GM21360 (cell line): ENCODE measurements around the gene SF3B5.
"Not testable (repeated sequence)": the region's sequence is repeated elsewhere in the genome, so short reads cannot be mapped to it uniquely, and the experiment has no call there.

ENCODE experiments used
- ATAC-seq: cut with Tn5 transposase; IDR thresholded peaks from one replicate; pipeline ENCODE4 v1.9.1; 2021; ENCODE audit warnings: mild to moderate bottlenecking, moderate library complexity; ENCODE audit not compliant: unreplicated experiment

SF3B5 gene

DNA sequence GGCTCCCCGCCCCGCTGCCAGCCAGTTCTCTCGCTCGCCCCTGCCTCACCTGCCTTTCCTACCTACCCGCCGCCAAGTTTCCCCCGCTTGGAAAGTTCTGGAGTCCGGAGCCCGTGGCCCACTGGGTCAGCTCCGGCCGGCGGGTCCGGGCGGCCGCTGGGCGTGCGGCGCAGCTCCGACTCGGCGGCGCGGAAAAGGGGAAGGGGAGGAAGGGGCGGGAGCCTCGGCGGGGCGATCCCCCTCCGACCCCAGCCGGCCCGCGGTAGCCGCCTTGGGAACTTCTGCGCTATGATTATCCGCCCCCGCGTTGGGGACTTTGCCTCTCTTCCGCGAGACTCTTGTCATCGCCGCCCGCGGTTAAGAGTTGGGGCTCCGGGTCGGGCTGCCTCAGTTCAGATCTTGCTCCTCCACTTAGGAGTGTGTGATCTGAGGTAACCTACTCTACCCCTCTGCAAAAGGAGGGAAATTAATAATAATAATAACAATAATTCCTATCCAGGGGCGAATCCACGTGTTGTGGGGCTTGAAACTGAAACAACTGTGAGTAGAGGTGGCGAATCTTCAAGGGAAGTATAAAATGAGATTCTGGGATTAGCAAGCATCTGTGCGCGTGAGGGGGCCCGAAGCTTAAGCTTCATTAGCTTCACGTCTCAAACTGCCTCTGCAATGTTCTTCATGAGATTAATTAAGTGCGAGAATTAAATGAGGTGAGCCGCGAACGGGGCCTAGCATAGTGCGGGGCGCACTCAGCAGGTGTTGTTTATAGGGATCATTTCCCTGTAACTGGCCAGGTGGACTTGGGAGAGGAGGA is 30.8 kb downstream of the SF3B5 start:
- peak; percentile 19 for ATAC-seq

DNA sequence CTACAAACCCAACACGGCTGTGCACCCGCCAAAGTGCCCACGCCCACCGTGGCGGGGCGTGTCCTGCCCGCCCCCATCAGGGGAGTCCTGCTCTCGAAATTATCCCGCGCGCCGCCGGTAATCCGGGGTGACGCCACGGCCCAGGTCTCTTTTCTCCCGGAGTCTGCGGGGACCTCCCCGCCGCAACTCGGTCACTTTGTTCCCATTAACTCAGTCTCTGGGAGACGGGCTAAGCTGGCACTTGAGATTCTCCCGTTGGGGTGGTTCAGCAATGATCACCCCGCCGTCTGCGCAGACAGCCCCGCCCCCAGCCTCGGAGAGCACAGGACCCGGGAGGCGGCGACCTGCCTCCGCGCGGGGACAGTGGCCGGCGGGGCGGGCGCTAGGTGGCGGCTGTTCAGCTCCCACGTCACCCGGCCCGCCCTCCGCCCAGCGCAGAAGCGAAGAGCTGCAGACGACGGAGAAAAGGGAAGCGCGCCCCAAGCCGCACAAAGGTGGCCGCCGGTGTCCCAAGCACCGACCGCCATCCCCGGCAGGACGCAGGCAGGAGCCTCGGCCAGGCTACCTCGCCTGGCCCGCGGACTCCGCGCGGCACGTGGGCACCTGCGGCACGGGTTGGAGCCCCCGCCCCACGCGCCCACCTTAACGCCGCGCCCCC is 31.5 kb downstream of the SF3B5 start:
- ATAC-seq = peak; percentile 82

DNA sequence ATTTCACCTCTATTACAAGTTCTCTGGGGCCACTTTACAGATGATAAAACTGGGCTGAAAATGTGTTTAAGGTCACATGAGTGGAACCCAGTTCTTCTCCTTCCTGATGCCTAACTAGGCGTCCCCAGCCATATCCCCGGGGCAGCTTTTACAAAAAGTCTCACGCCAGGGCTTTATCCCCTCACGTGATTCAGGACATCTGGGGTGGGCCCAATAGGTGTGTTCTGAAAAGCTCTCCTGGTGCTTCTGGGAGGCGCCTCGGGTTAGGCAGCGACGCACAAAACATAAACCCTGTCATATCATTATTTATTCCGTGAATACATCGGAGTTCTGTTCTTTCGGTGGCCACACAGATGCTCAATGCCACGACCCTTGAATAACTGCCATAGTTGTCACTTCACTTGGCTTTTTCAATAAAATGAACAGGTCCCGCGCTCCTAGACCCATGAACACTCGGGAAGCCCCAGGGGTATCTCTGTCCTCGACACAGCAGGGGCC is 32.1 kb downstream of the SF3B5 start:
- ATAC-seq = peak; percentile 0

DNA sequence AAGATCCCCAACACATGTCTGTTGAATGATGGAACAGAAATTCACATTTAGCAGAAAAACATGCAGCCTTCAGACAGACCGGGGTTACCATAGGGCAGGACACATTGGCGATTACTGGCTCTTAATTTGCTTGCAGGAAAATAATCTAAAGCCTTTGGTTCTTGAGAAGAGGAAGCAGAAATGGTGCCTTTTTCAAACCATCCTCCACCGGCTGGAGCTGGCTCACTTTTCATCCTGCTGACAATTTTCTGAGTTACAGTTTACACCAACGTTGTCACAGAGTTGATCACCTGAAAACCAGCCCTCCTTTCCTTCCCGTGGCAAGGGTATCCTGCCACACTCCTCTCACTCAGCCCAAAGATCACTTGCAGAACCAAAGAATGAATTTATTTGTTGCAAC is 32.6 kb downstream of the SF3B5 start:
- no peak for ATAC-seq

DNA sequence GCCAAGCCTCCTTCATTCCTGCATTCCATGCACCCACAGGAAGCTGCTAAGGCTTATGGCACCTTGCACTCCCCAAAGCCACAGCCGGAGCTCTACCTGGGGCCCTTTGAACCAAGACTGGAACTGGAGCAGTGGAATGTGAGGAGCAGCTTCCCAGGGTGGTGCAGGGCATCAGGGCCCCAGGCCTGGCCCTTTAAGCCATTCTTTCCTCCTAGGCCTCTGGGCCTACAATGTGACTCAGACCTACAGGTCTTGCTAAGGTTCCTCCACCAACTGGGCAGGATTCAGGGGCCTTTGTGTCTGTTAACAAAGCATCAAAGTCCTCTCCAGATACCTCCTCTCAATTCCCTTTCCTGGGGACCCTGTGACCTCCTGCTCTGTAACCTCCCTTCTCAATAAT is 36.2 kb downstream of the SF3B5 start:
- no peak for ATAC-seq

DNA sequence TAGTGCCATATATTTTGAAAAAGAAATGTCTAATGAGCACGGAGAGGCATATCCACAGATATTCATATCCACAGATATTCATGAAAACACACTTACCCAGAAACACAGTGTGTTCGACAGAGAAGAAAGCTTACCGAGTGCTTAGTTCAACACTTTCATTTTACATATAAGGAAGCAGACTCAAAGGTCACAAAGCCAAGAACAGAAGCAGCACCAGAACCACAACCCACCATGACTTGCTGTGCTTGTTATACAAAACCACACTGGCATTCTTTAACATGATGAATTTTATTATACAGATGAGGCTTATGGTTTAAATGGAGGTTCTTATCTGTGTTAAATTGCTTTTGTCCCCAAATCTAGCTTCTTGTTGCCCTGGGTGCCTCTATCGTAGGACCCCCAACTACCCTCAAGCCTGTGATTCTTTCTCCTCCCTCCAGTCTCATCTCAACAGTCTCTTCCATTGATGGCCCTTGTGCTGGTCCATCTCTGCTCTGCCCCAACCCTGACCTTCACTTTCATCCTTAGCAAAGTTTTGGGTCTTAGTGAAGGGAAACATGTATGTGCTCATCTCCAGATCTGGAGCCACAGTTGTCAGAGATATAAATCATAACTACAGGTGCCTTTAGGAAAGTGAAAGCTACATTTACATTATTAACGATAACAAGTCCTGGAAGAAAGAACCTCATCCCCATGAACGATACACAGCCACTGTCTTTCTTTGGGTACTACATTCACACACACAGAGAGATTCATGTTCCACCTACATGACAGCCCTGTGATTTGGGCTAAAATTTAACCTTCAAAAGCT is 40.0 kb downstream of the SF3B5 start:
- peak; percentile 71 for ATAC-seq

DNA sequence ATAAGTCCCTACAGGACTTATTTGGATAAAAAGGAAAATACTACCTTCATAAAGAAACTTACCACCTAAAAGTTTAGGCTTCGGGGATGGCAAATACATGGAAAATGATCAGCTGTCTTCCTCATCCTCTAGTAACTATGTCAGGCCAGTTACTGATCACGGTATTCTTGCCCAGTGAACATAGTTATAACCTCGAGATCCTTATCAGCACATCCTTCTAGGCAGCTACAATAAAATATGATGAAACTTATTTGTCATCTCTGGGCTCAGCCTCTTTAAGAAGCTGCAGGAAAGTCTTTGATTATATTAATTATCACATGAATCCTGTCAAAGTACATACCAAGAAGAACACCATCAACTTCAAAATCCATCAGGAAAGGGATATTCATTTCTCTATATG is 41.8 kb downstream of the SF3B5 start:
- no peak for ATAC-seq

DNA sequence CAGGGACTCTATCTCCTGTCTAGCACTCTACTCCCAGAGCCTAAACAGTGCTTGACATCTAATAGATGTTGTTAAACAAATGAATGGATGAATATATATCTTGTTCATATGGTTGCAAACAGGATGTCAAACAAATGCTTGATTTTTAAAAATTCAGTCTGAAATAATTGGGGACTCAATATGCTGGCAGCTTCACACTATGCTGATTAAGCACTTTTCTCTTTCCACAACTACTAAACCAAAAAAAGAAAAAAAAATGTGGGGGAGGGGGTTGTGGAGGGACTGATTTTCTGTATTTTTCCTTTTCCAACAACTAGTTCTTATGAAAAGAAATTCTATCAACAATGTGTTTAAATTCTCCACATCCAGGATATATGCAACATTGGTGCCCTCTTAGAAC is 42.9 kb downstream of the SF3B5 start:
- ATAC-seq = no peak

DNA sequence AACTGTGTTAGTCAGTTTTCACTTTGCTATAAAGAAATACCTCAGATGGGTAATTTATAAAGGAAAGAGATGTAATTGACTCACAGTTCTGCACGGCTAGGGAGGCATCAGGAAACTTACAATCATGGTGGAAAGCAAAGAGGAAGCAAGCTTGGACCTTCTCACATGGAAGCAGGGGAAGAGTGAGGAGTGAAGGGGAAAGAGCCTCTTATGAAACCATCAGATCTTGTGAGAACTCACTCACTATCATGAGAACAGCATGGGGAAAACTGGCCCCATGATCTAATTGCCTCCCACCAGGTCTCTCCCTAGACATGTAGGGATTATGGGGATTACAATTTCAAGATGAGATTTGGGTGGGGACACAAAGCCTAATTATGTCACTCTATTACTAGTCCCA is 46.0 kb downstream of the SF3B5 start:
- ATAC-seq = no peak

DNA sequence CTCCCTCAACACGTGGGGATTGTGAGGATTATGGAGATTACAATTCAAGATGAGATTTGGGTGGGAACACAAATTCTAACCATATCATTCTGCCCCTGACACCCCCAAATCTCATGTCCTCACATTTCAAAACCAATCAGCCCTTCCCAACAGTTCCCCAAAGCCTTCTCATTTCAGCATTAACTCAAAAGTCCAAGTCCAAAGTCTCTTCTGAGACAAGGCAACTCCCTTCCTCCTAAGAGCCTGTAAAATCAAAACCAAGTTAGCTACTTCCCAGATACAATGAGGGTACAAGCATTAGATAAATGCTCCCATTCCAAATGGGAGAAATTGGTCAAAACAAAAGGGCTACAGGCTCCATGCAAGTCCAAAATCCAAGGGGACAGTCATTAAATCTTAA is 47.7 kb downstream of the SF3B5 start:
- ATAC-seq = no peak

DNA sequence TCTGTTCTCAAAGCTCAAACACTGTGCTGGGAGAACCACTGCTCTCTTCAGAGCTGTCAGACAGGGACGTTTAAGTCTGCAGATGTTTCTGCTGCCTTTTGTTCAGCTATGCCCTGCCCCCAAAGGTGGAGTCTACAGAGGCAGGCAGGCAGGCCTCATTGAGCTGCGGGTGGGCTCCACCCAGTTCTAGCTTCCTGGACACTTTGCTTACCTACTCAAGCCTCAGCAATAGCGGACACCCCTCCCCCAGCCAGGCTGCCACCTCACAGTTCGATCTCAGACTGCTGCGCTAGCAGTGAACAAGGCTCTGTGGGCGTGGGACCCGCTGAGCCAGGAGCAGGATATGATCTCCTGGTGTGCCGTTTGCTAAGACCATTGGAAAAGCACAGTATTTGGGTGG is 48.7 kb downstream of the SF3B5 start:
- not testable (repeated sequence) for ATAC-seq

DNA sequence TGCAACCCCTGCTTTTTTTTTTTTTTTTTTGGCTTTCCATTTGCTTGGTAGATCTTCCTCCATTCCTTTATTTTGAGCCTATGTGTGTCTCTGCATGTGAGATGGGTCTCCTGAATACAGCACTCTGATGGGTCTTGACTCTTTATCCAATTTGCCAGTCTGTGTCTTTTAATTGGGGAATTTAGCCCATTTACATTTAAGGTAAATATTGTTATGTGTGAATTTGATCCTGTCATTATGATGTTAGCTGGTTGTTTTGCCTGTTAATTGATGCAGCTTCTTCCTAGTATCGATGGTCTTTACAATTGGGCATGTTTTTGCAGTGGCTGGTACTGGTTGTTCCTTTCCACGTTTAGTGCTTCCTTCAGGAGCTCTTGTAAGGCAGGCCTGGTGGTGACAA is 50.4 kb downstream of the SF3B5 start:
- not testable (repeated sequence) for ATAC-seq
